Hematopoietic multipotent progenitor cell treated with erythropoietin and hydrocortisone succinate and interleukin-3 and kit ligand, for 4 days (in vitro differentiated cells): ENCODE measurements around the gene GYS2.
"Not testable (repeated sequence)": the region's sequence is repeated elsewhere in the genome, so short reads cannot be mapped to it uniquely, and the experiment has no call there.

ENCODE experiments used
- DNase-seq: peaks from one replicate; pipeline ENCODE4 v3.0.0-alpha.2; 2015

Gene GYS2

GRCh38 chr12:21604245-21605101 is at the start of gene GYS2:
Gene GYS2, minus strand, starts transcription at chr12:21604847. Its CDS starts 255 bp downstream, at chr12:21604592.
- no peak for DNase-seq

- no peak for DNase-seq
These were observed 47.2 kb upstream of the GYS2 start for GRCh38 chr12:21651821-21652220.

GRCh38 chr12:21650997-21651396 is 46.4 kb upstream of the GYS2 start:
- no peak for DNase-seq

- no peak for DNase-seq
These were observed 44.4 kb upstream of the GYS2 start for GRCh38 chr12:21649034-21649433.

- no peak for DNase-seq
These were observed 43.7 kb upstream of the GYS2 start for GRCh38 chr12:21648378-21648777.

GRCh38 chr12:21647179-21647578 is 42.5 kb upstream of the GYS2 start:
- no peak for DNase-seq

GRCh38 chr12:21645041-21645500 is 40.4 kb upstream of the GYS2 start:
- DNase-seq, result not testable (repeated sequence)

GRCh38 chr12:21644516-21644915 is 39.9 kb upstream of the GYS2 start:
- DNase-seq, result no peak

- DNase-seq, result no peak
These were observed 39.1 kb upstream of the GYS2 start for GRCh38 chr12:21643758-21644157.

GRCh38 chr12:21642707-21643389 is 38.2 kb upstream of the GYS2 start:
- no peak for DNase-seq

- peak; percentile 25 for DNase-seq
These were observed 33.6 kb upstream of the GYS2 start for GRCh38 chr12:21638054-21638891.

GRCh38 chr12:21634245-21634644 is 29.6 kb upstream of the GYS2 start:
- no peak for DNase-seq

- peak; percentile 28 for DNase-seq
These were observed 26.7 kb upstream of the GYS2 start for GRCh38 chr12:21631367-21631766.

- no peak for DNase-seq
These were observed 23.3 kb upstream of the GYS2 start for GRCh38 chr12:21627924-21628323.

- no peak for DNase-seq
These were observed 13.9 kb upstream of the GYS2 start for GRCh38 chr12:21618566-21618965.

- DNase-seq, result no peak
These were observed 12.4 kb upstream of the GYS2 start for GRCh38 chr12:21617030-21617429.

- DNase-seq, result peak; percentile 77
These were observed 10.8 kb upstream of the GYS2 start for GRCh38 chr12:21615431-21615830.

- peak; percentile 57 for DNase-seq
These were observed 9.9 kb upstream of the GYS2 start for GRCh38 chr12:21614506-21614905.

- DNase-seq, result peak; percentile 13
These were observed 9.3 kb upstream of the GYS2 start for GRCh38 chr12:21613931-21614330.

GRCh38 chr12:21608196-21608595 is 3.5 kb upstream of the GYS2 start:
- no peak for DNase-seq

GRCh38 chr12:21607701-21608100 is 3.1 kb upstream of the GYS2 start:
- DNase-seq, result peak; percentile 69

GRCh38 chr12:21606175-21606574 is 1.5 kb upstream of the GYS2 start:
- DNase-seq, result no peak

GRCh38 chr12:21602774-21603173 is 1.9 kb downstream of the GYS2 start:
- DNase-seq, result no peak
